ENCODE results near the gene ARHGEF40. TPM values are rescaled to one million over a fixed set of nuclear protein-coding genes. Genes with fewer than 3 reads are reported as not detected.

ARHGEF40 gene
- total RNA-seq, 1 experiment from 2014 or later: 71.4 TPM

- H3K27ac Mint-ChIP-seq: peak overlapping the region in 1 of 3 experiments; percentile 69; a peak in 1 of 7 replicates
- no peak overlapping the region for H3K9ac ChIP-seq (ENCODE audit: extremely low read depth, insufficient read length, low read length)
- no peak overlapping the region for H3K27ac ChIP-seq (ENCODE audit: insufficient read length, low read depth, low read length)
Observed at GRCh38 chr14:21084998-21085853, 15.1 kb downstream of the ARHGEF40 start.

More at GRCh38 chr14:21084998-21085853, 15.1 kb downstream of the ARHGEF40 start:
- Mint-ChIP-seq H3K27me3 (ENCODE audit: low read depth) (peaks cover 2% of the 10 kb centered on the region; the same call in 1 of the 2 replicates), H3K36me3 (ENCODE audit: insufficient read depth in 1 of 3, low read depth in 3 of 3) (peaks cover 57 to 94% (median 81%) of the 10 kb centered on the region in 3 experiments), H3K4me3 (no peak overlapping the region; a peak in 1 of 5 replicates), H3K4me1 (peaks cover 16% of the 10 kb centered on the region in 2 experiments), H3K9me3 (no peaks in the 10 kb centered on the region; a peak in 1 of 5 replicates)
- no peak overlapping the region for H2BK20ac ChIP-seq (ENCODE audit: low read depth, low read length, poor library complexity, severe bottlenecking)
- H2BK12ac ChIP-seq (ENCODE audit: insufficient read length, low read depth, low read length): no peak overlapping the region
- no peak overlapping the region for H2BK15ac ChIP-seq (ENCODE audit: low read depth, low read length)
- no peak overlapping the region for H3K18ac ChIP-seq (ENCODE audit: insufficient read length, low read depth, low read length)
- WGBS (ENCODE audit: extremely low coverage, insufficient read length, low lambda C conversion rate): no CpG with 5 or more reads among the region's 17 CpGs
- H3K14ac ChIP-seq (ENCODE audit: insufficient read depth, low read length): no peak overlapping the region
- no peaks in the 10 kb centered on the region for H3K79me1 ChIP-seq (ENCODE audit: insufficient read depth, low read depth, low read length, poor library complexity, severe bottlenecking)
- H3K56ac ChIP-seq (ENCODE audit: insufficient read length, low read depth, low read length): no peak overlapping the region
- no peak overlapping the region for H3K4ac ChIP-seq (ENCODE audit: low read depth, low read length)
- no peaks in the 10 kb centered on the region for H3K79me2 ChIP-seq (ENCODE audit: insufficient read depth, low read length)
- no peak overlapping the region for H3T11ph ChIP-seq (ENCODE audit: low read length)
- no peaks in the 10 kb centered on the region for H3K23me2 ChIP-seq (ENCODE audit: insufficient read length, low read depth, low read length, poor library complexity, severe bottlenecking)
- H4K5ac ChIP-seq (ENCODE audit: insufficient read length, low read depth, low read length): no peak overlapping the region
- H2AK5ac ChIP-seq (ENCODE audit: insufficient read length, low read length): no peak overlapping the region
- no peak overlapping the region for H3K23ac ChIP-seq (ENCODE audit: insufficient read length, low read depth, low read length)
- H2BK5ac ChIP-seq (ENCODE audit: insufficient read length, low read length): no peak overlapping the region
- H3K4me2 ChIP-seq (ENCODE audit: insufficient read depth, insufficient read length, low read length): no peak overlapping the region
- H2AFZ ChIP-seq (ENCODE audit: low read length): no peak overlapping the region
- no peak overlapping the region for H2BK120ac ChIP-seq (ENCODE audit: low read depth, low read length, poor library complexity, severe bottlenecking)
- H4K20me1 ChIP-seq (ENCODE audit: control insufficient read depth, insufficient read depth, insufficient read length): no peaks in the 10 kb centered on the region
- TF ChIP-seq, protein P1, sequence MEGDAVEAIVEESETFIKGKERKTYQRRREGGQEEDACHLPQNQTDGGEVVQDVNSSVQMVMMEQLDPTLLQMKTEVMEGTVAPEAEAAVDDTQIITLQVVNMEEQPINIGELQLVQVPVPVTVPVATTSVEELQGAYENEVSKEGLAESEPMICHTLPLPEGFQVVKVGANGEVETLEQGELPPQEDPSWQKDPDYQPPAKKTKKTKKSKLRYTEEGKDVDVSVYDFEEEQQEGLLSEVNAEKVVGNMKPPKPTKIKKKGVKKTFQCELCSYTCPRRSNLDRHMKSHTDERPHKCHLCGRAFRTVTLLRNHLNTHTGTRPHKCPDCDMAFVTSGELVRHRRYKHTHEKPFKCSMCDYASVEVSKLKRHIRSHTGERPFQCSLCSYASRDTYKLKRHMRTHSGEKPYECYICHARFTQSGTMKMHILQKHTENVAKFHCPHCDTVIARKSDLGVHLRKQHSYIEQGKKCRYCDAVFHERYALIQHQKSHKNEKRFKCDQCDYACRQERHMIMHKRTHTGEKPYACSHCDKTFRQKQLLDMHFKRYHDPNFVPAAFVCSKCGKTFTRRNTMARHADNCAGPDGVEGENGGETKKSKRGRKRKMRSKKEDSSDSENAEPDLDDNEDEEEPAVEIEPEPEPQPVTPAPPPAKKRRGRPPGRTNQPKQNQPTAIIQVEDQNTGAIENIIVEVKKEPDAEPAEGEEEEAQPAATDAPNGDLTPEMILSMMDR (conservative IDR thresholded peaks at IDR 0.05): no peak
- no peak overlapping the region for H4K91ac ChIP-seq (ENCODE audit: insufficient read length, low read depth, low read length)
- no peaks in the 10 kb centered on the region; the same call in 1 of the 2 replicates for H3K4me1 ChIP-seq (ENCODE audit: insufficient read depth, low read length)
- H4K8ac ChIP-seq (replicated peaks; ENCODE audit: insufficient read length, low read depth, low read length): no peak overlapping the region
- H3K27me3 ChIP-seq (ENCODE audit: insufficient read depth, low read length): no peaks in the 10 kb centered on the region
- no peaks in the 10 kb centered on the region for H3K9me3 ChIP-seq (ENCODE audit: control insufficient read depth, low read depth, low read length)
- DNase-seq: no peak
